IMR-90 (cell line): ENCODE data around the gene PDE6H. TPM values are rescaled to one million over a fixed set of nuclear protein-coding genes. Genes with fewer than 3 reads are reported as not detected.

Experiments used
- ATAC-seq: fragments of 200-7000 bp; cut with Tn5 transposase; 2 replicates; pipeline ENCODE4 v1.9.1; 2020; ENCODE audit warnings: low read depth, mild to moderate bottlenecking, moderate library complexity
- BruUV-seq: library from RNA; stranded (reverse); fragments of 400-500 nt; replicated peaks from 2 replicates; lab custom pipeline; 2021; lab: Mats Ljungman, UMichigan
- CTCF ChIA-PET: fragments of 300-600 bp; formaldehyde crosslinking; extraction: SDS; loops from one replicate; lab custom pipeline; 2021; ENCODE audit warnings: antibody characterized with exemption; lab: Yijun Ruan, JAX
- POLR2A ChIA-PET: fragments of 300-600 bp; sonication (Branson Sonifier 250); formaldehyde crosslinking; loops from one replicate; lab custom pipeline; 2022; ENCODE audit warnings: antibody characterized with exemption; ENCODE audit not compliant: unreplicated experiment; lab: Charles Lee
- DNase-seq: peaks from one replicate; pipeline ENCODE4 v3.0.0; 2013
- H2AFZ ChIP-seq: replicated peaks from 2 replicates; pipeline ENCODE3; 2013; ENCODE audit warnings: low read length, mild to moderate bottlenecking; ENCODE audit not compliant: poor library complexity
- H2AK5ac ChIP-seq: 2 replicates; pipeline ENCODE4 v1.6.1; 2013; ENCODE audit warnings: low read depth, low read length, inconsistent platforms
- H2AK9ac ChIP-seq: replicated peaks from 2 replicates; pipeline ENCODE3; 2013; ENCODE audit warnings: mild to moderate bottlenecking, low read depth, low read length, moderate library complexity; ENCODE audit not compliant: poor library complexity
- H2BK120ac ChIP-seq: 2 replicates; pipeline ENCODE4 v1.6.1; 2013; ENCODE audit warnings: low read depth, low read length, inconsistent platforms
- H2BK15ac ChIP-seq: 3 replicates; pipeline ENCODE4 v1.6.1; 2013; ENCODE audit warnings: low read depth, low read length, inconsistent platforms
- H2BK20ac ChIP-seq: 2 replicates; pipeline ENCODE4 v1.6.1; 2013; ENCODE audit warnings: low read depth, mild to moderate bottlenecking, inconsistent platforms, low read length, moderate library complexity
- H2BK5ac ChIP-seq: 2 replicates; pipeline ENCODE4 v1.6.1; 2013; ENCODE audit warnings: mild to moderate bottlenecking, low read depth, low read length, inconsistent platforms; ENCODE audit not compliant: poor library complexity, severe bottlenecking
- H3K14ac ChIP-seq: replicated peaks from 2 replicates; pipeline ENCODE4 v1.6.1; 2013; ENCODE audit warnings: low read depth, low read length, inconsistent platforms
- H3K18ac ChIP-seq: 2 replicates; pipeline ENCODE4 v1.6.1; 2013; ENCODE audit warnings: low read depth, low read length, control low read depth
- H3K23ac ChIP-seq: 2 replicates; pipeline ENCODE4 v1.6.1; 2013; ENCODE audit warnings: low read depth, low read length, inconsistent platforms
- H3K27ac ChIP-seq: 2 replicates; pipeline ENCODE4 v1.5.1; 2013; ENCODE audit warnings: mild to moderate bottlenecking, control low read depth, low read length; ENCODE audit not compliant: insufficient read depth
- H3K27me3 ChIP-seq: 2 replicates; pipeline ENCODE4 v1.6.1; 2013; ENCODE audit warnings: low read length; ENCODE audit not compliant: control insufficient read depth, insufficient read depth
- H3K36me3 ChIP-seq: 2 replicates; pipeline ENCODE4 v1.6.1; 2013; ENCODE audit warnings: low read length, mixed read lengths; ENCODE audit not compliant: control insufficient read depth, insufficient read depth
- H3K4ac ChIP-seq: 2 replicates; pipeline ENCODE4 v1.6.1; 2013; ENCODE audit warnings: low read depth, low read length, inconsistent platforms
- H3K4me1 ChIP-seq: 2 replicates; pipeline ENCODE4 v1.6.1; 2013; ENCODE audit warnings: low read length, mixed read lengths; ENCODE audit not compliant: control insufficient read depth, insufficient read depth
- H3K4me2 ChIP-seq: 2 replicates; pipeline ENCODE4 v1.6.1; 2013; ENCODE audit warnings: low read depth, mild to moderate bottlenecking, control low read depth, low read length, moderate library complexity
- H3K4me3 ChIP-seq: 2 replicates; pipeline ENCODE4 v1.5.1; 2013; ENCODE audit warnings: low read depth, mild to moderate bottlenecking, control low read depth, low read length, moderate library complexity; ENCODE audit not compliant: insufficient read depth
- H3K56ac ChIP-seq: 2 replicates; pipeline ENCODE4 v1.6.1; 2013; ENCODE audit warnings: low read length, inconsistent platforms; ENCODE audit not compliant: insufficient read depth; ENCODE audit errors: extremely low read depth
- H3K79me1 ChIP-seq, 2 experiments: 2 replicates each; pipeline ENCODE4 v1.6.1; 2013; ENCODE audit warnings: low read length in 2 of 2, inconsistent platforms in 1 of 2, low read depth in 1 of 2
- H3K9ac ChIP-seq: 2 replicates; pipeline ENCODE4 v1.6.1; 2013; ENCODE audit warnings: low read depth, low read length, control low read depth
- H3K9me1 ChIP-seq: 2 replicates; pipeline ENCODE4 v1.6.1; 2013; ENCODE audit warnings: low read length, inconsistent platforms; ENCODE audit not compliant: insufficient read depth
- H3K9me3 ChIP-seq: 2 replicates; pipeline ENCODE4 v1.6.1; 2013; ENCODE audit warnings: low read length; ENCODE audit not compliant: control insufficient read depth, insufficient read depth
- H4K20me1 ChIP-seq: 2 replicates; pipeline ENCODE4 v1.6.1; 2013; ENCODE audit warnings: low read length, inconsistent platforms; ENCODE audit not compliant: insufficient read depth
- H4K5ac ChIP-seq: 2 replicates; pipeline ENCODE4 v1.6.1; 2013; ENCODE audit warnings: mild to moderate bottlenecking, low read depth, low read length, control low read depth
- H4K8ac ChIP-seq, 2 experiments: 2 replicates each; pipeline ENCODE4 v1.6.1; 2013; ENCODE audit warnings: low read depth in 2 of 2, low read length in 2 of 2, control low read depth in 1 of 2, inconsistent platforms in 1 of 2
- H4K91ac ChIP-seq: 2 replicates; pipeline ENCODE4 v1.6.1; 2013; ENCODE audit warnings: low read depth, low read length, inconsistent platforms; ENCODE audit not compliant: insufficient read depth
- CEBPB ChIP-seq: IDR thresholded peaks from 2 replicates; pipeline ENCODE4 v1.6.1; 2012; ENCODE audit warnings: low read depth, low read length, improper control_type of control experiment
- RAD21 ChIP-seq: IDR thresholded peaks from 2 replicates; pipeline ENCODE4 v1.6.1; 2012; ENCODE audit warnings: low read length, improper control_type of control experiment
- RFX5 ChIP-seq: IDR thresholded peaks from 2 replicates; pipeline ENCODE4 v1.8.0; 2012; ENCODE audit warnings: low read depth, mild to moderate bottlenecking, low read length, moderate library complexity
- whole genome bisulfite sequencing, 2 experiments: methylation state at CpG; one replicate each; pipeline versions ENCODE4 v1.1.5 to v1.1.7; 2013; ENCODE audit warnings: missing lambda C conversion rate in 2 of 2; ENCODE audit not compliant: insufficient read length in 1 of 2; ENCODE audit errors: extremely low coverage in 2 of 2; 5-methylcytosine and 5-hydroxymethylcytosine counted together
- dilution Hi-C: fragments of 300-500 bp; cut with HindIII; formaldehyde crosslinking; loops from one replicate; pipeline ENCODE4 v1.14.3; 2018; ENCODE audit warnings: low sequenced_read_pairs; ENCODE audit not compliant: unreplicated experiment
- in situ Hi-C: fragments of 300-500 bp; cut with MboI; formaldehyde crosslinking; loops from 3 replicates; pipeline ENCODE4 v1.14.3; 2019; ENCODE audit warnings: low sequenced_read_pairs, inconsistent platforms, mixed read lengths
- intact Hi-C: fragments of 100-400 bp; cut with micrococcal nuclease; formaldehyde crosslinking; loops from 2 replicates; pipeline ENCODE4 v1.10.0; 2022
- polyA plus RNA-seq, 3 experiments: library from polyadenylated mRNA; depleted of rRNA; stranded (reverse); fragments of >200 nt; gene quantifications; 2 replicates each; pipeline ENCODE4 v1.2.3, GENCODE V29; 2012; ENCODE audit warnings: low replicate concordance in 1 of 3
- total RNA-seq: library from RNA; depleted of rRNA; stranded (reverse); fragments of >200 nt; gene quantifications from 2 replicates; pipeline ENCODE4 v1.2.3, GENCODE V29; 2012

The PDE6H gene
- total and polyA plus RNA-seq, 2 of the 4 experiments (the other 2 are of a cell fraction) = not detected

DNA sequence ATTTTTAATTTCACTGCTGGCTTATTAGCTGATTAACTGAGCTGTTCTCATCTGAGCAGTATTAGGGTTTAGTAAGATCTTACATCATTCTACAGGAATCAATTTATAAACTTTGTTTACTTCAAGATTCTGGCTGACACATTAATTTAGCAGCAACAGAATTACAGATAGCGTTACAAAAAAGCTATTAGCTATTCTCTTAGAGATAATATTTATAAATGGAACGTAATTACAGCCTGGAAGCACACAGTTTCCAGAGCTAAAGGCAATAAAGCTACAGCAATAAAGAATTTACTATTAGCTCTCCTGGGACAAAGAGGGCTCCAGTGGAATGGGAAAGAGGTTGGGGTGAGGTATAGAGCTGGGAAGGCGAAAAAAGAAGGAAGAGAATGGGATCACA is 34.7 kb downstream of the PDE6H start:
- Histone ChIP-seq H3K79me1 (no peaks in the 10 kb centered on the region), H4K20me1 (no peaks in the 10 kb centered on the region), H2BK20ac (no peak overlapping the region), H2AFZ (no peak overlapping the region), H2BK5ac (no peak overlapping the region), H3K4me3 (no peak overlapping the region), H4K5ac (no peak overlapping the region), H3K4me1 (no peaks in the 10 kb centered on the region), H3K4me2 (no peak overlapping the region), H3K9ac (no peak overlapping the region), H3K4ac (no peak overlapping the region), H2BK120ac (no peak overlapping the region), H2AK9ac (no peak overlapping the region), H2AK5ac (no peak overlapping the region), H4K91ac (no peak overlapping the region), H3K9me1 (no peaks in the 10 kb centered on the region), H3K36me3 (no peaks in the 10 kb centered on the region), H3K18ac (no peak overlapping the region), H3K27ac (no peak overlapping the region), H2BK15ac (no peak overlapping the region), H3K27me3 (peaks cover 17% of the 10 kb centered on the region), H4K8ac (no peak overlapping the region), H3K56ac (no peak overlapping the region), H3K14ac (no peak overlapping the region), H3K9me3 (no peaks in the 10 kb centered on the region), H3K23ac (no peak overlapping the region)
- 40% methylated on average over 1 of the region's 3 CpGs; no CpG with 5 or more reads in 1 of the 2 experiments for WGBS, 2 experiments
- no peak for ATAC-seq
- no TSS peak for BruUV-seq
- ChIA-PET CTCF (no interaction called here), POLR2A (no interaction called here)
- in situ Hi-C loops (no loop called here), dilution Hi-C loops (no loop called here), intact Hi-C loops (no loop called here)
- no peak for TF ChIP-seq CEBPB
- TF ChIP-seq RAD21 = no peak
- no peak for TF ChIP-seq RFX5
- DNase-seq = no peak
